GM12891 (cell line): ENCODE results near the gene ASRGL1.

Experiments
- POLR2A ChIP-seq: IDR thresholded peaks from 2 replicates; pipeline ENCODE4 v1.6.1; 2011; ENCODE audit warnings: low read depth, low read length, control low read depth
- POLR2AphosphoS5 ChIP-seq: IDR thresholded peaks from 2 replicates; pipeline ENCODE4 v1.6.1; 2011; ENCODE audit warnings: low read depth, low read length, control low read depth

DNA sequence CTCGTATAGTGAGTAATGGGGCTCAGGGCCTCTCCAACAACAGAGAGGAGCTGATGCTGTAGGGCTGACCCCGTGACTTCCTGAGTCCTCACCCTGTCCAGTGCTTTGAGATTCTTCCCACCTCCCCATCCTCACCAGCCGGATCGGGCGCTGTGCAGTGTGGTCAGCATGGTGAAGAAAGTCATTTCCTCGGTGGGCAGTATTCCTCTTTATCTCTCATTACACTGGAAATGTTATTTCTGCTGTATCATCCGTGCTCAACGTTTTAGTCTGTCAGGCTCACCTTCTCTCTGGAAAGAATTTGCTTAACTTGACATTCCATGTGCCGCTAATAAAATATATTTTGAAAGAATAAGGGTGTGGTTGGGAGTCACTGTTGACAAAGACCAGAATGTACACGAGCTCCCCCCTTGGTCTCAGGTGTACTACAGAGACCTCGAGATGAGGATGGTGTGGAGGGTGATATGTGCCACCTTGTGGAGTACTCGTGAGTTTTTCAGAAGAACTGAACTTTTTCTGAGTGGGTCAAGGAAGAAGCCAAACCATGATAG is 55.9 kb downstream of the ASRGL1 start:
- TF ChIP-seq POLR2A (no peak), POLR2AphosphoS5 (no peak)
